Measurements from ENCODE around the gene GUCY1A2.

GUCY1A2 gene

DNA sequence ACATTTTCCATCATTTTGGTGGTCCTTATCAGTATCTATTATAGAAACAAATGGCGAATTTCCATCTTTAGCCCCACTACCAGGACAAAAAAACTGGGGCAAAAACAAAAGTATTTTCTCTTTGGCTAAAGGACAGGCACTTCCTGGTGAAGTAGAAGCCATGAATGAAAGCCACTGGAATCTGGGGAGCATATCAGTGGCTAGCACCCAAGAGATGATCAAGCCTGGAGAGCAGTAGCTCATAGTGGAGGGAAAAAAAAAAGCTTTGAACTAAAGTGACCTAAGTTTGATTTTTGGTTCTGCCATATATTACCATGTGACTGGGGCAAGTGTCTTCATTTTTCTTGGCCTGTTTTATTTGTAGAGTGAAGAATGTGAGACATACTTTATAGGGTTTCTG lies 272.3 kb downstream of the GUCY1A2 start:
- H3K27me3 ChIP-seq (ENCODE audit: insufficient read depth, low read length, poor library complexity) = no peaks in the 10 kb centered on the region
- H3K36me3 ChIP-seq (ENCODE audit: insufficient read depth, low read length) = no peaks in the 10 kb centered on the region
- no peak overlapping the region for H2AFZ ChIP-seq (ENCODE audit: low read depth, low read length)
- H3K4me2 ChIP-seq (ENCODE audit: insufficient read depth, low read length) = no peak overlapping the region
- H3K27ac ChIP-seq (ENCODE audit: low read length) = no peak overlapping the region
- DNase-seq (no peak), ATAC-seq (ENCODE audit: insufficient read depth, low read depth) (no peak)
- H3K9ac ChIP-seq (ENCODE audit: low read depth, low read length) = no peak overlapping the region
- H3K4me3 ChIP-seq (ENCODE audit: low read depth in 1 of 2, low read length in 2 of 2) = no peak overlapping the region
- no peak for TF ChIP-seq EZH2 (IDR thresholded peaks at IDR 0.05; ENCODE audit: borderline replicate concordance, low read depth, low read length, severe bottlenecking)
- TF ChIP-seq, protein P1, sequence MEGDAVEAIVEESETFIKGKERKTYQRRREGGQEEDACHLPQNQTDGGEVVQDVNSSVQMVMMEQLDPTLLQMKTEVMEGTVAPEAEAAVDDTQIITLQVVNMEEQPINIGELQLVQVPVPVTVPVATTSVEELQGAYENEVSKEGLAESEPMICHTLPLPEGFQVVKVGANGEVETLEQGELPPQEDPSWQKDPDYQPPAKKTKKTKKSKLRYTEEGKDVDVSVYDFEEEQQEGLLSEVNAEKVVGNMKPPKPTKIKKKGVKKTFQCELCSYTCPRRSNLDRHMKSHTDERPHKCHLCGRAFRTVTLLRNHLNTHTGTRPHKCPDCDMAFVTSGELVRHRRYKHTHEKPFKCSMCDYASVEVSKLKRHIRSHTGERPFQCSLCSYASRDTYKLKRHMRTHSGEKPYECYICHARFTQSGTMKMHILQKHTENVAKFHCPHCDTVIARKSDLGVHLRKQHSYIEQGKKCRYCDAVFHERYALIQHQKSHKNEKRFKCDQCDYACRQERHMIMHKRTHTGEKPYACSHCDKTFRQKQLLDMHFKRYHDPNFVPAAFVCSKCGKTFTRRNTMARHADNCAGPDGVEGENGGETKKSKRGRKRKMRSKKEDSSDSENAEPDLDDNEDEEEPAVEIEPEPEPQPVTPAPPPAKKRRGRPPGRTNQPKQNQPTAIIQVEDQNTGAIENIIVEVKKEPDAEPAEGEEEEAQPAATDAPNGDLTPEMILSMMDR (IDR thresholded peaks at IDR 0.05; ENCODE audit: borderline replicate concordance, extremely low read depth, low read length, poor library complexity, severe bottlenecking) = no peak
- H3K4me1 ChIP-seq (ENCODE audit: insufficient read depth, low read length) = peaks cover 11% of the 10 kb centered on the region
- no peaks in the 10 kb centered on the region for H4K20me1 ChIP-seq (ENCODE audit: insufficient read depth, low read length)
- no peaks in the 10 kb centered on the region for H3K9me3 ChIP-seq (ENCODE audit: insufficient read depth, low read length, severe bottlenecking)
- H3K79me2 ChIP-seq (ENCODE audit: insufficient read depth, low read length) = no peaks in the 10 kb centered on the region

DNA sequence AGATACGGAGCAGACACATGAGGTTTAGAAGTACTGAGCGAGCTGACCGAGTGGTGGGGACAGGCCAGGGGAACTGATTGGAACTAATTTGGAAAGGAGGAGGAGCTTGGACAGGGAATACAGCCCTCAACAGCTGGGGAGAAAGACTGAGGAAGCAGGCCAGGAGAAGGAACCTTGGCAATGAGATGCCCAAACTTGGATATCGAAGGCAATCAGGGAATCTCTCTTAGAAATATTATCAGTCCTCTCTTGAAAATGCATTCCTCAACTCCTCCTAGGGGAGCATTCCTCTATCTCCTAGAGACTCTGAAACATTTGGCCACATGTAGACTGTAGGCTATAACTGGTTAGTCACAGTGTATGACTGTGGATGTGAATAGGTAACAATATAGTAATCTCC lies 284.6 kb downstream of the GUCY1A2 start:
- Histone ChIP-seq H3K27me3 (ENCODE audit: insufficient read depth, low read length, poor library complexity) (no peaks in the 10 kb centered on the region), H3K9ac (ENCODE audit: low read depth, low read length) (no peak overlapping the region), H2AFZ (ENCODE audit: low read depth, low read length) (no peak overlapping the region), H3K36me3 (ENCODE audit: insufficient read depth, low read length) (no peaks in the 10 kb centered on the region), H3K4me1 (ENCODE audit: insufficient read depth, low read length) (no peaks in the 10 kb centered on the region), H3K27ac (ENCODE audit: low read length) (no peak overlapping the region), H3K4me3 (ENCODE audit: low read depth in 1 of 2, low read length in 2 of 2) (no peak overlapping the region), H3K4me2 (ENCODE audit: insufficient read depth, low read length) (no peak overlapping the region), H3K79me2 (ENCODE audit: insufficient read depth, low read length) (no peaks in the 10 kb centered on the region), H3K9me3 (ENCODE audit: insufficient read depth, low read length, severe bottlenecking) (peaks cover 5% of the 10 kb centered on the region), H4K20me1 (ENCODE audit: insufficient read depth, low read length) (no peaks in the 10 kb centered on the region)
- ATAC-seq (ENCODE audit: insufficient read depth, low read depth) = no peak
- TF ChIP-seq, protein P1 (IDR thresholded peaks at IDR 0.05; ENCODE audit: borderline replicate concordance, extremely low read depth, low read length, poor library complexity, severe bottlenecking) = no peak
- TF ChIP-seq EZH2 (IDR thresholded peaks at IDR 0.05; ENCODE audit: borderline replicate concordance, low read depth, low read length, severe bottlenecking) = no peak
- no peak for DNase-seq

DNA sequence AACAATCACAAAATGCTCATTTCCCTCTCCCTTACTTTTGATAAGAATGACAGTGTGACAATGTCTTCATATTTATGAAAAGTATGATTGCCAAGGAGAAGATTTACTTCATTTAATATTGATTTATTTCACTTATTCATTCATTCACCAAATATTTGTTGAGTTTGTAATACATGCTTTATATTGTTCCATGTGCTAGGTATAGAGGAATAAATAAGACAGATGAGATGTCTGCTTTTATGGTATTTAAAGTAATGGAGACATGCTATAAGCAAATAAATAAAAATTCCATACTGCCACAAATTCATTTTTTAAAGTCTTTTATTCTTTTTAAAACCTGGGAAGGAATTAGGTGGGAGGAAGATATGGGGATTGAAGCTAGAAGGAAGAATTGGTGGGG lies 289.4 kb downstream of the GUCY1A2 start:
- Histone ChIP-seq H3K79me2 (ENCODE audit: insufficient read depth, low read length) (no peaks in the 10 kb centered on the region), H3K9ac (ENCODE audit: low read depth, low read length) (no peak overlapping the region), H4K20me1 (ENCODE audit: insufficient read depth, low read length) (no peaks in the 10 kb centered on the region), H2AFZ (ENCODE audit: low read depth, low read length) (no peak overlapping the region), H3K27ac (ENCODE audit: low read length) (no peak overlapping the region), H3K36me3 (ENCODE audit: insufficient read depth, low read length) (no peaks in the 10 kb centered on the region), H3K27me3 (ENCODE audit: insufficient read depth, low read length, poor library complexity) (no peaks in the 10 kb centered on the region), H3K4me1 (ENCODE audit: insufficient read depth, low read length) (peaks cover 6% of the 10 kb centered on the region), H3K4me3 (ENCODE audit: low read depth in 1 of 2, low read length in 2 of 2) (no peak overlapping the region), H3K9me3 (ENCODE audit: insufficient read depth, low read length, severe bottlenecking) (no peaks in the 10 kb centered on the region), H3K4me2 (ENCODE audit: insufficient read depth, low read length) (no peak overlapping the region)
- ATAC-seq (ENCODE audit: insufficient read depth, low read depth) (no peak), DNase-seq (no peak)
- TF ChIP-seq, protein P1 (IDR thresholded peaks at IDR 0.05; ENCODE audit: borderline replicate concordance, extremely low read depth, low read length, poor library complexity, severe bottlenecking) = no peak
- TF ChIP-seq EZH2 (IDR thresholded peaks at IDR 0.05; ENCODE audit: borderline replicate concordance, low read depth, low read length, severe bottlenecking) = no peak

DNA sequence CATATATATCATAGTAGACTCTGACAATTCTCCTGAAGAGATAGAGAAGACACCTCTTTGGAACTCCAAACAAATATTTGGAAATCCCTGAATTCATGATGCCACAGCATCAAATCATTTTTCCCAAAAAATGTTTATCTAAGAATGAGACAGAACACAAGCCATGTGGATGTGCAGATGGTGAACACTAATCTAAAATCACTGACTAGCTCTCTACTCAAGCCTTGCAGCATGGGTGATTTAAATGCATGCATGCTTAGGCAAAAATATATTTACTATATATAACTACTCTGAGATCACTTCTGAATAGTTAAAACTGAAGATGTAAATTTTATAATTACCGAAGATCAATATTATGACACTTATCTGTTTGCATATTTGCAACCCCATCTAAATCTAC lies 289.9 kb downstream of the GUCY1A2 start:
- Histone ChIP-seq H3K4me1 (ENCODE audit: insufficient read depth, low read length) (peaks cover 6% of the 10 kb centered on the region), H3K9ac (ENCODE audit: low read depth, low read length) (no peak overlapping the region), H3K27me3 (ENCODE audit: insufficient read depth, low read length, poor library complexity) (no peaks in the 10 kb centered on the region), H3K36me3 (ENCODE audit: insufficient read depth, low read length) (no peaks in the 10 kb centered on the region), H3K9me3 (ENCODE audit: insufficient read depth, low read length, severe bottlenecking) (no peaks in the 10 kb centered on the region), H2AFZ (ENCODE audit: low read depth, low read length) (no peak overlapping the region), H3K4me3 (ENCODE audit: low read depth in 1 of 2, low read length in 2 of 2) (no peak overlapping the region), H3K79me2 (ENCODE audit: insufficient read depth, low read length) (no peaks in the 10 kb centered on the region), H3K27ac (ENCODE audit: low read length) (no peak overlapping the region), H4K20me1 (ENCODE audit: insufficient read depth, low read length) (no peaks in the 10 kb centered on the region), H3K4me2 (ENCODE audit: insufficient read depth, low read length) (no peak overlapping the region)
- no peak for ATAC-seq (ENCODE audit: insufficient read depth, low read depth)
- DNase-seq = no peak
- no peak for TF ChIP-seq EZH2 (IDR thresholded peaks at IDR 0.05; ENCODE audit: borderline replicate concordance, low read depth, low read length, severe bottlenecking)
- TF ChIP-seq, protein P1 (IDR thresholded peaks at IDR 0.05; ENCODE audit: borderline replicate concordance, extremely low read depth, low read length, poor library complexity, severe bottlenecking) = no peak

All from DND-41 (cell line).